GM12878 (cell line): ENCODE data around the gene ATP6V1C2. TPM values are rescaled to one million over a fixed set of nuclear protein-coding genes. Genes with fewer than 3 reads are reported as not detected.

Experiments
- ATF7 ChIP-seq: fragments of 450-650 bp; IDR thresholded peaks from 2 replicates; pipeline ENCODE4 v1.6.1; 2016; ENCODE audit warnings: low read depth, mild to moderate bottlenecking
- BCL3 ChIP-seq: IDR thresholded peaks from 2 replicates; pipeline ENCODE4 v1.6.1; 2011; ENCODE audit warnings: borderline replicate concordance, low read depth, mild to moderate bottlenecking, moderate library complexity, low read length; ENCODE audit not compliant: insufficient read depth, poor library complexity, severe bottlenecking
- CREB1 ChIP-seq: IDR thresholded peaks from 2 replicates; pipeline ENCODE4 v1.6.1; 2012; ENCODE audit warnings: low read depth, mild to moderate bottlenecking, inconsistent platforms
- EP300 ChIP-seq, 2 experiments: fragments of 150-350 bp in 1 of 2; IDR thresholded peaks; 2 replicates each; pipeline ENCODE4 v1.6.1; 2011 to 2012; ENCODE audit warnings: low read depth in 2 of 2, low read length in 2 of 2, borderline replicate concordance in 1 of 2, improper control_type of control experiment in 1 of 2, inconsistent platforms in 1 of 2; ENCODE audit not compliant: control insufficient read depth in 1 of 2
- IRF4 ChIP-seq: IDR thresholded peaks from 2 replicates; pipeline ENCODE4 v1.6.1; 2011; ENCODE audit warnings: low read depth, low read length
- MEF2B ChIP-seq: fragments of 450-650 bp; IDR thresholded peaks from 2 replicates; pipeline ENCODE4 v1.6.1; 2018; ENCODE audit warnings: mild to moderate bottlenecking, moderate library complexity; ENCODE audit not compliant: partially characterized antibody, poor library complexity, severe bottlenecking
- MLLT1 ChIP-seq: fragments of 450-650 bp; IDR thresholded peaks from 2 replicates; pipeline ENCODE4 v1.6.1; 2016; ENCODE audit warnings: mild to moderate bottlenecking
- NBN ChIP-seq: fragments of 450-650 bp; IDR thresholded peaks from 2 replicates; pipeline ENCODE4 v1.6.1; 2016
- NFYB ChIP-seq: IDR thresholded peaks from 2 replicates; pipeline ENCODE4 v1.6.1; 2011; ENCODE audit warnings: low read depth, mild to moderate bottlenecking, low read length, improper control_type of control experiment, moderate library complexity; ENCODE audit not compliant: insufficient read depth
- NR2F1 ChIP-seq: fragments of 450-650 bp; conservative IDR thresholded peaks from 2 replicates; pipeline ENCODE4 v1.6.1; 2017; ENCODE audit warnings: mild to moderate bottlenecking
- PKNOX1 ChIP-seq: fragments of 450-650 bp; IDR thresholded peaks from 2 replicates; pipeline ENCODE4 v1.6.1; 2016; ENCODE audit warnings: mild to moderate bottlenecking
- POU2F2 ChIP-seq: IDR thresholded peaks from 3 replicates; pipeline ENCODE4 v1.6.1; 2011; ENCODE audit warnings: low read depth, mild to moderate bottlenecking, low read length, borderline replicate concordance
- RCOR1 ChIP-seq: conservative IDR thresholded peaks from 2 replicates; pipeline ENCODE4 v1.6.1; 2012; ENCODE audit warnings: low read depth, low read length, improper control_type of control experiment
- SKIL ChIP-seq: fragments of 450-650 bp; IDR thresholded peaks from 2 replicates; pipeline ENCODE4 v1.6.1; 2017; ENCODE audit warnings: mild to moderate bottlenecking, low read depth, inconsistent platforms; ENCODE audit not compliant: poor library complexity, severe bottlenecking
- SPI1 ChIP-seq: IDR thresholded peaks from 2 replicates; pipeline ENCODE4 v1.6.1; 2011; ENCODE audit warnings: low read depth, mild to moderate bottlenecking, low read length, moderate library complexity, borderline replicate concordance; ENCODE audit not compliant: insufficient read depth
- ZNF592 ChIP-seq: fragments of 450-650 bp; IDR thresholded peaks from 2 replicates; pipeline ENCODE4 v1.6.1; 2017; ENCODE audit warnings: mild to moderate bottlenecking, moderate library complexity
- polyA plus RNA-seq, 11 experiments: library from polyadenylated mRNA; depleted of rRNA in 4 of 11; unstranded in 6 of 11; stranded (reverse) in 5 of 11; fragments of >200 nt; fragmentation: Nextera tagmentation in 4 of 11; fragmentation: Illumina TruSeq in 1 of 11; extraction: Ambion mirVana in 4 of 11; extraction: Trizol in 1 of 11; gene quantifications; 1 replicate in 1 of 11; 2 replicates in 10 of 11; pipeline versions ENCODE4 v1.2.1 to v1.2.3, GENCODE V29; 2011 to 2016; ENCODE audit warnings: inconsistent platforms in 2 of 11, missing spikeins in 2 of 11, low read depth in 1 of 11
- total RNA-seq, 4 experiments: library from RNA; depleted of rRNA in 3 of 4; stranded (reverse); fragments of >200 nt in 3 of 4; fragmentation: Illumina TruSeq in 1 of 4; extraction: Trizol in 1 of 4; gene quantifications; 2 replicates each; pipeline versions ENCODE4 v1.2.1 to v1.2.3, GENCODE V29; 2013 to 2021

Gene ATP6V1C2
- total and polyA plus RNA-seq, 10 of the 15 experiments (the other 5 are each of a cell fraction or from before 2014, with no cell fraction given), result 0.04 to 1.5 (median 0.24) TPM; not detected in 1

GRCh38 chr2:10810202-10811161, 89.1 kb downstream of the ATP6V1C2 start (continued):
- TF ChIP-seq ZNF592 (no peak), EP300 (IDR thresholded peaks at IDR 0.05; ENCODE audit: borderline replicate concordance in 1 of 2, control insufficient read depth in 1 of 2, low read depth in 2 of 2, low read length in 2 of 2) (0 out of 4 replicates have a peak, but pooled peaks of 1 of the 2 experiments have one; percentile 39), NFYB (0 out of 2 replicates have a peak, but pooled peaks have one; percentile 36), PKNOX1 (peak; percentile 59; the same call in 1 of the 2 replicates), NR2F1 (peak; percentile 27; the same call in 1 of the 2 replicates), ATF7 (peak; percentile 77), SPI1 (peak; percentile 83), RCOR1 (0 out of 2 replicates have a peak, but pooled peaks have one; percentile 22), POU2F2 (0 out of 3 replicates have a peak, but pooled peaks have one; percentile 15), CREB1 (0 out of 2 replicates have a peak, but pooled peaks have one; percentile 32), MEF2B (peak; percentile 24), NBN (0 out of 2 replicates have a peak, but pooled peaks have one; percentile 28), MLLT1 (0 out of 2 replicates have a peak, but pooled peaks have one; percentile 12), IRF4 (peak; percentile 71; the same call in 1 of the 2 replicates), BCL3 (no peak), SKIL (peak; percentile 15)
